Right forelimb (tissue), 1 donor: Measurements from ENCODE around the gene PPFIBP2.

ENCODE experiments used
- DNase-seq: peaks from one replicate; pipeline ENCODE4 v3.0.0-alpha.2; 2018

PPFIBP2 gene

DNA sequence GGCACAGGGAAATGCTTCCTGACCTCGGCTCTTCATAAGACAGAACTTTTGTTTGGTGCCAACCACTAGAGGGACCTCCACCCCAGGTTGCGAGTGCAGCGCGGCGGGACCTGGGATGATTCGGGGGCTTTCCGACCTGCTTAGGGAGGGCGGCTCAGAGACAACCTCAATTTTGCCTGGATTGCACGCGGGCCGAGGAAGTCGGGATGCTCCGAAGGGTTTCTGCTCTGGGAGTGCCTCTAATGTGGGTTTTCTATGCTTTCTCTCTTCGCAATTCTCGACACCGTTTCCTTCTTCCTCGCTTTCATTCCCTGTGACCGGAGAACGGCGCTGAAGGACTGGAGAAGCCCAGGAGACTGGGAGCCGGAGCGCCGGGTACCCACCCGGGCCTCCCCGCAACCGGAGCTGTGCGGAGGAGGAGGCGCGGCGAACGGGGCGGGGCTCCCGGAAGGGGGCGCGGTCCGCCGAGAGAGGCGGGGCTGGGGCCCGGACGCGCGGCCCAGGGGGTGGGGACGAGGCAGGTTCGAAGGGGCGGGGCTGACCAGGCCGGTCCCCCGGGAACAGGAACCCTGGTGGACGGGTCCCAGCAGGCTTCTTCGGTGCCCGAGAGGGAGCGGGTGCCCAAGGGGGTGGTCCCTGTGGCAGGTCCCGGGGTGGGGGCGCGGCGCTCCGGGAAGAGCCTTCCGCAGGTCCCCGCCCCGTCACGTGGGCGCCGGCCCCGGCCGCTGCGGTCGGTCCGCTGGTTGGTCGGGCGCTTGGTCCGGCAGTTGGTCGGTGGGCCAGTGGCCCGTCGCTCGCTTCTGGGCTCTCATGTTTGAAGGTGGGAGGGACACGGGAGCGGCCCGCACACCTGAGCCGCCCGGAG is at the start of gene PPFIBP2:
Gene PPFIBP2, plus strand, starts transcription at position 766 of the 865 bp plus-strand sequence. CDS start 35,477 bp downstream, outside the sequence.
- peak; percentile 88 for DNase-seq

DNA sequence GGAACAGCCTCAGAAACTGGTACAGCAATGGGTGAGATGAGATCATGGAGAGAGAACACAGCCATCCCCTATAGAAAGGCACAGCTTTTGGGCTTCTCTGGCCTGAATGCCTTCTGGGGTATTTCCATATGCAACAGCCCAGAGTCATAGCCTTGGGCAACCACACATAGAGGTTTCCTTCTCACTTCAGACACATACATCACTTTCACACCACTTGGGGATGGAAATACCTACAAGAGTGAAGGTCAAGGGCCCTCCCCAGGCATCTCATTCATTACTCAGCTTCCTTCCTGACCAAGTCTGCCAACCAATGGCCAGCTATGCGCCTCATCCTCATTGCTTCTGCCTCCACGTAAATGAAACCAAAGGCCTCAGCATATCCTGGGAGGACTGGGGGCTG is 46.1 kb upstream of the PPFIBP2 start:
- DNase-seq = no peak

DNA sequence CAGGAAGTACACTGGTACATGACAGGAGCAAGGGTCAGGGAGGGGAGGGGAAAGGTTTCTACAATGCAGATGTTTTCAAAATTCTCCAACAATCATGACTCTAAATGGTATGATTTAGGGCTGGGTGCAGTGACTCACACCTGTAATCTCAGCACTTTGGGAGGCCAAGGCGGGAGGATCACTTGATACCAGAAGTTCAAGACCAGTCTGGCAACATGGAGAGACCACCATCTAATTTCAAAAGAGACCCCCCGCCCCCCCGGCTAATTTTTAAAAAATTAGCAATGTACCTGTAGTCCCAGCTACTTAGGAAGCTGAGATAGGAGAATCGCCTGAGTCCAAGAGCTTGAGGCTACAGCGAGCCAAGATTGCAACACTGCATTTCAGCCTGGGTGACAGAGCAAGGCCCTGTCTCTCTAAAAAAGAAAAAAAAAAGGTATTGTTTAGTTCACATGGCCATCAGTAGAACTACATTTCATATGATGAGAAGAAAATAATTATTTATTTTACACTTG is 44.4 kb upstream of the PPFIBP2 start:
- no peak for DNase-seq

DNA sequence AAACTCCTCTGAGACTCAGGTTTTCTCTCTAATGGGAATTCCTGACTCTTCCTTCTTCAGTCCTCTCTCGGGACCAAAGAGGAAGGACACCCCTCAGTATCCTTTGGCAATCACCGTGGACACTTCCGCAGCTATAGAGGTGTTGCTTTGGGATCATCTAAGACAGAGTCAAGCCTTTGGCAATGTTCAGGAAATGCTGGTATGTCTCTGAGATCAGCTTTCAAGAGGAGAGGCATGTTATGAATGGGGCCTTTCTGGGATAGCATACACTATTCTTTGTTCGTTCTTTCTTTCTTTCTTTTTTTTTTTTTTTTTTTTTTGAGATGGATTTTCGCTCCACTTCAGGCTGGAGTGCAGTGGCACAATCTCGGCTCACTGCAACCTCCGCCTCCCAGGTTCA is 42.7 kb upstream of the PPFIBP2 start:
- DNase-seq = no peak

DNA sequence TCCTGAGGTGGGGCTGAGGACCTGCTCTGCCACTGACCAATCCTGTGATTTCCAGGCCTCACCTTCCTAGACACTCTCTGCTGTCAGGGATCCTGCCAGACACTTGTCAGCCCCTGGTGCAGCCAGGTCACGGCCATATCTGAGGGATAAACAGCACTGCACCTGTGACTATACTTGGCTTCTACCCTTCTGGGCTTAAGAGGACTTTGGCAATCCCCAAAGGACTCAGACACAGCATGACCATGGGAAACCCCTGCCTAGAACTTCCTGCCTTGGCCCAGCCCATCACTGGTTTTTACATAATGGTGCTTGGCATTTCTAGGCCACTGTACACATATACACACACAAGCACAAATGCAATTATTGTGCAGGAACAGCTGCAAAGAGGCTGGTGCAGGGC is 40.1 kb upstream of the PPFIBP2 start:
- no peak for DNase-seq

DNA sequence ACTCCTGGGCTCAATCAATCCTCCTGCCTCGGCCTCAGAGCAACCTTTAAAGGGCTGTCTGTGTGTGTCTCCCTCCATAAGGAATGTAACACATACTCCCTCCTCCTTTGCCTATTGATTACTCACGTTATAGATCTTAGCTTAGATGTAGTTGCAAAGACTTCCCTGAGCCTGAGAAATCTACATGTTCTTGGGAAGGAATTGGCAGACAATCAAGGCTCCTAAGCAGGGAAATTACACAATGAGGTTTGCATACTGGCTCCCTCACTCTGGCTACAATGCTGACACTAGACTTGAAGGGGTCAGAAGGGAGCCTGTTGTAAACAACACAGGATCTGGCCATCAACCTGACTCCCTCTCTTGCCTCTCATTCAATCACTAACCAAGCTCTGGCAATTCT is 33.7 kb upstream of the PPFIBP2 start:
- no peak for DNase-seq

DNA sequence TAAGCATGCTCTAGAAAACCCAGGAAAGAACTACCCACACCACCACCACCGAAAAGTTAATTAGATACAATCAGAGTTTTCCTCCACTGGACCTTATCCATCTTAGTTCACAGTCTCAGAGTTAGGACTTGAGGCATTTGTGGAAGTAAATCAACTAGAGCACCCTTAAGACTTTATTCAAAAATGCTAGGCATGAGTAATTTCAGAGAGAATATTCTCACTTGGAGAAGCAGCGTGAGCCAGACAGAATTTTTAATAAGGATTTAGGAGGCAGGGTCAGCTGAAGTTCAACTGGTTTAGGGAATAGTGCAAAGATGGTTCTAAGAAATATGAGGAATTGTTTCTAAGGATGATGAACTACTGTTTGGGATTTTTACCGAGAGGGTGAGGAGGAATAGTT is 29.7 kb upstream of the PPFIBP2 start:
- DNase-seq = no peak

DNA sequence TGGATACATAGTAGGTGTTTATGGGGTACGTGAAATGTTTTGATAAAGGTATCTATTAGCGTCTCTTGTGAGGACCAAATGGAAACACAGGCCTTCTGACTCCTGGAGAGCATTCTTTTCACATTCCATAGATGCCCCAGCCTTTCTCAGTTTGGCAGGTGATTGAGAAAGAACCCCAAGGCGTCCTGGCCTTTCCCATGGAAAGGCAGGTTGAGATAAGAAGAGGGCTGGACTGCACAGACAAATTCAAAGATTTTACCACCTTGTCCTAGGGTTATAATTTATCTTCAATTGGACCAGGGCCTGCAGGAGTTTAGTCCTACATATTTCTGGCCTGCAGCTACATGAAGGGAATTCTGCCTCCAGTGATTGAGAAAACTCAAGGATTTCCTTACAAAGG is 29.2 kb upstream of the PPFIBP2 start:
- no peak for DNase-seq

DNA sequence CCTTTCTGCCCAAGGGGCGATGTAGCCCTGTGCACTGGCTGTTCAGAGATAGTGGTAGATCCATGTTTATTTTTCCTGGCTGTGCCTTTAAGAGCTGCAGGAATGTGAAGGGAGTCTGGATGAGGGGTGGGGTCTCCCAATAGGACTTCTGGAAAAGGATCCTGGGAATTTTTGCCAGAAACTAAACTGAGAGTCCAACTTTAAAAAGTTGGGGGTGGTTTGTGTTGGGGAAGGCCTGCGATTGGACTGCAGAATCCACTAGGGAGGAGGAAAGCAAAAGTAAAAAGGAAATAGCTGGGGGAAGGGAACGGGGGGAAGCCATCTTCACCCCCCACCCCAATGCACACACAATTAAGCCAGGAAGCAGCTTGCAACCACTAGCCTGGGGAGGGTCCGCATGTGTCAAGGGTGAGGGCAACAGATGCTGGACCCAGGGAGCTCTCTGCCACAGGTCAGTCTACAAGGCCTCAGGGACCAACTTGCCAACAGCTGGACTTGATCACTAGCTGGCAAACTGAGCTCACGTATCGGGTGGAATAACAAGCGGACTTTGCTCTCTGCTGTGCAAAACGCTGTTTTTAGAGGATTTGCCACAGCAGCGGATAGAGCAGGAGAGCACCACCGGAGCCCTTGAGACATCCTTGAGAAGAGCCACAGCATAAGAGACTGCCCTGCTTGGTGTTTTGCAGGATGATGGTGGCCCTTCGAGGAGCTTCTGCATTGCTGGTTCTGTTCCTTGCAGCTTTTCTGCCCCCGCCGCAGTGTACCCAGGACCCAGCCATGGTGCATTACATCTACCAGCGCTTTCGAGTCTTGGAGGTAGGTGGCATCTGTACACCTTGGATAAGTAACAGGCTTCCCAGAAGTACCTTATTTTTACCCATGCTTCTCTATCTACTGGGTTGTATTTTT is 28.4 kb upstream of the PPFIBP2 start, which contains the start of gene OLFML1:
Gene OLFML1, plus strand, starts transcription at position 321 of the 912 bp plus-strand sequence. Its CDS starts 370 bp downstream, at position 691.
- peak; percentile 80 for DNase-seq

DNA sequence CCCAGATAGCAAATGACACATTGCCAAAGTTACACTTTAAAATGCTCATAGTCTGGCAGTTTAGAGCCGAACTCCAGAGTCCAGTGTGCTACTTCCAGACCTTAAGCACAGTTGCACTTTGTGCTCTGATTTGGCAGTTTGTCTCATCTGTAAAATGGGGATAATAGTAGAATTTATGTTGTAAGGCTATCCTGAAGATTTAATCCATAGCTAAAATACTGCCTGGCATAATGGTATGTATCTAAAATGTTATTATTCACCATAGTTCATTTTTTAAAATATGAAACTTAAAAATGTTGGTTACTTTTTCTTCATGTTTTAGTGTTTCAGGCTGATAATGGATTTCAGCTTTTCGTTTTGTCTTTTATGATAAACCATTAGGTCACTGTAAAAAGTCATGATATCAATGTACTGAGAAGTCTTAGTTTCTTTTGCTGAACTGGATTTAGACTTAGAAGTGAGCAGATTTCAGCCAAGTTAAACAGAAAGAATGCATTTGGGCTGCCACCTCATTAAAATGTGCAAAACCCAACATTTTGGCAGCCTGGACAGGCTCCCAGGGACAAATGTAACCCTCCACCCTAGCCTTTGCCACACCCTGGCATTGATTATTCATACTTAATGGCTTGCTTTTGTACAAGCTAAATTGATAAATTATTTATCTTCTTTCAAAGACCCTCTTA is 27.6 kb upstream of the PPFIBP2 start:
- no peak for DNase-seq

DNA sequence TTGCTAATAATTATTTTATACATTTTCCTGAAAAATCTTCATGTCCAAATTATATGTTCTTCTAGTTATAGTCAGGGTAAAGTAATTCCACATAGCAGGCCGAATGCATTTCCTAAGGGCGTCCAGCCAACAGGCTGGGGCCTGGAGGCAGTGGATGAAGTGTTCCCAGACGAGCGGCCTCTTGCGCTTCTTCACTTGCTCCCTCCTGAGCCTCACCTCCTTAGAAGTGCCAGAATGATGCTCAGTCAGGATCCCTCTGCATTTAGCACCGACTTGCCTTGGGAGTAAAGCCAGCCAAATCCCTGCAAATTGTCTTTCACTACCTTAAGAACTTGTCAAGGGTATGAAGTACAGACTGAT is 27.0 kb upstream of the PPFIBP2 start:
- DNase-seq = peak; percentile 81

DNA sequence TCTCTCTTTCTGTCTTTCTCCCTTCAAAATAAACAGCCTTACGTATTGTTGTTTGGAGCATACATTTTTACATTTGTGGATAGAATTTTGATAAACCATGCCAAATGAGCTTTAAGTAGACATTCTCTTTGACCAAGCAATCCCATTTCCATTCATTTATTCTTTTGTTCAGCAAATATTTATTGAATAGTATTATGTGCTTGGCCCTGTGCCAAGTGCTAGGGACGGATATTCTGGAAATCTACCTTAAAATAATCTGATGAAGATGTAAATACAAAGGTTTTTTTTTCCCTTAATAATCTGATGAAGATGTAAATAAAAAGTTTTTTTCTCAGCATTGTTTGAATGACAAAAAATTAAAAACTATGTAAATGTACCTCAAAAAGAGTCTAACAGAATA is 26.4 kb upstream of the PPFIBP2 start:
- DNase-seq = no peak

DNA sequence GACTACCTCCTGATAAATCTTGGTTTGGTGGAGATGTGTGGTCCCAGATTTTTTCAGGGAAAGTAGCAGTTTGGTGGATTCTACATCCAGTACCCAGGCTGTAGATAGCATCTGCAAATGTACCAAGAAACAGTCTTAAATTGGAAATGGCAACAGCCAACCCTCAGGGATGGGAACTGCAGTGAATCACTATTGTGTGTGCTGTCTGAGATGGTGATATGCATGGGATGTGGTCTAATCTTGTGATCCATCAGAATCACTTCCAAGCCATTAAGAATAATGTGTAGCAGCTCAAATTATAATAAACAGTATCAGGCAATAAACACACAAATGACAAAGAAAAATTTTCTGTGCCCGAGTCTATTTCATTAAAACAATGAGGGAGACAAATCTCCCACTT is 25.1 kb upstream of the PPFIBP2 start:
- DNase-seq = no peak

DNA sequence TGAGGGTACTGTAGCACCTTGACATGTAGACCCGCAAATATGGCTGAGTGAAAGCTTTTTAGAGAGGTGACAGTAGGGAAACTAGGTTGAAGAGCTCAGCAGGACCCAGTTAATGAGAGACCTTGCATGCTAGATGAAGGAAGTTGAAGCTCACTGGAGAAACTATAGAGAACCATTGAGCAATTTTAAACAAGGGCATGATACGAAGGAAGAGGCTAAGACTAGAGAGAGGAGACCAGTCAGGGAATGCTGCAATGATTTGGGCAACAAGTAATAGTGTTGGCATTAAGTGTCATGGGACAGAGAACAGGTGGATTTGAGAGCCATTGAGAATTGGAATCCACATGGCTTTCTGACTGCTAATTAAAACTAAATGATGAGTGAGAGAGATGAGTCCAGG is 24.4 kb upstream of the PPFIBP2 start:
- DNase-seq = no peak

DNA sequence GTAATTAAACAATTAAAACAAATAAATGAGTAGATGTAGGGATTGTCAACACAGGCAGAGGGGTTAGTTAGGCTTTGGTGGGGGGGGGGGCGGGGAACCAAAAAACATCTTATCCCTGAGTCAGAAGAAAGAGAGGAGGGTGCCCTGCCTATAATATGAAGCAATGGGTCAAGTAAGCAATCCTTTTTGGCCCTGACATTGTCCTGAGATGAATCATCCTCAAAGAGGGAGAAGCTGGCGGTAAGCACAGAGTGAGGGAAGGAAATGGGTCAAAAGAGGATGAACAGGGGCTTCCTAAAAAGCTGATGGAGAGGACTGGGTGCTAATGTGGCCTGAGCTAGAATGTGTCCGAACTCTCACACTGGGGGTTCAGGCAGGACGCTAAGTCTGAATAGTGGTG is 23.7 kb upstream of the PPFIBP2 start:
- DNase-seq = no peak

DNA sequence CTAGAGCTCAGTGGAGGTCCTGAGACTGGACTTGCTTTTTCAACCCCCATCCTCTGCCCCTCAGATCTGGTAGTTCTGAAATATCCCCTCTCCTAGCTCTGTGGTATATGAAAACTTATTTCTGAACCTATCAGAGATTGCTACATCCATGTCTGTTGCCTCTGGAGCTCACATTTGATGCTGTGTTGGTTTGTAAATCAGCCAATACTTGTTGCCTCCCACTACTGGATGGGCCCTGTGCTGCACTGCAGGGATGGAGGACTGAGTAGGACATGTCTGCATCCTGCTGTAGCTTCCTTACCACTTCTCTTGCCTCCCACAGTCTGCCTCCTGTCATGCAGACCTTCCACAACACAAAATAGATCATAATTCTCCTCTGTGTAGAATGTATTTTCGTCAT is 23.3 kb upstream of the PPFIBP2 start:
- no peak for DNase-seq

DNA sequence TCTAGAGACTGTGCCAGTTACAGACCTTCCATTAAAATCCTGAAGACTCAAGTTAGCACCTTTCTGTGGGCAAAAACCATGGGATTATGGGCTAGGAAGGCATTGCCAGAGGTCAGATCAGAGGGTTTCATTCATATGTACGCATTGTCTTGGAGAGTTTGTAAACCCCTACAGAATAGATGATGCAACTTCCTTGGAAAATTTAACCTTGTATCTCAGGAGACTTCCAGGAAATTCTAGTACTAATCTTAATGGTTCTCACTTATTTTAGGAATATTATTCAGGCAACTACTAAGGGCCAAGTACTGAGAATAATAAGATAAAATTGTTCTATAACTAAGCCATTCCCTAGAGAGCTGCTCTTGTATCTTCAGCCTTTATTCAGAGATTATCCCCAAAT is 21.5 kb upstream of the PPFIBP2 start:
- no peak for DNase-seq

DNA sequence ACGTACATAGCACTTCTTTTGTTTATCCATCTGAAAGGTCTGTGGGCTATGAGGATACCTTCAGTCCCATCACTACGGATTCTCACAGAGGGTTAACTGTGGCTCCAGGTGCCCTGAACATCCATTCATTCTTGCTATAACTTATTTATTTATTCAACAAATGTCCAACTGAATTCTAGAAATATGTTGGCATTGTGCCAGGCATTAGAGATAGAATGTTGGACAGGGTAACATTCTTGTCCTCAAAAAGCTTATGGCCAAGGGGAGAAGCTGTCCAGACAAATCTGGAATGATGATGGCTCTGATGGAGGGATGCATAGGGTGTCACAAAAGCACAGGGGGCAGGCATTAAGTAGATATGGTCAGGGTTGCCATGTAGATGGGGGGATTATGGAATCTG is 20.1 kb upstream of the PPFIBP2 start:
- DNase-seq = no peak

DNA sequence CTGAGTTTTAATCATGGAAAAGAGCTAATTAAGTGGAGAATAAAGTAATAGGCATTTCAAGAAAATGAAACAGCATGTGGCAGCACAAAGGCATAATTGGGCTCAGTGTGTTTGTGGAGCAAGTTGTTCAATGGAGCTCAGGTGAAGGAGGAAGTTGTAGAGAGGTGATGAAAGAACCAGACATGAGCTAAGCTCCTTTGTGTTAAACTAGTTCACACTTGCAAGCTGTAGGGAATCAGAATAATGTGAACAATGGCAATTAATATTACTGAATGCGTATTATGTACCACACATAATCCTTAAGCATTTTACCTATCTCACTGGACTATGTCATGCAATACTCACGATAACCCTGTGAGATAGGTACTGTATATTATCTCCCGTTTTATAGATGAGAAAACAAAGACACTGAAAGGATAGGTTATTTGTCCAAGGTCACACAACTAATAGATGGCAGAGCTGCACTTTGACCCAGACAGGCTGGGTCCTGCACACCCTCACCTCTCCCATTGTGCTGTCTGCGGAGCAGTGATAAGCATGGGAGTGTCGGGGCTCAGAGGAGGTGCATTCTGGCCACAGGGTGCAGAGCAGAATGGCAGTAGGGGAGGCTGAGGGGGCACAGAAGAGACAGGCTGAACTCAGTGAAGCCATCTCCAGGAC is 19.6 kb upstream of the PPFIBP2 start:
- no peak for DNase-seq

DNA sequence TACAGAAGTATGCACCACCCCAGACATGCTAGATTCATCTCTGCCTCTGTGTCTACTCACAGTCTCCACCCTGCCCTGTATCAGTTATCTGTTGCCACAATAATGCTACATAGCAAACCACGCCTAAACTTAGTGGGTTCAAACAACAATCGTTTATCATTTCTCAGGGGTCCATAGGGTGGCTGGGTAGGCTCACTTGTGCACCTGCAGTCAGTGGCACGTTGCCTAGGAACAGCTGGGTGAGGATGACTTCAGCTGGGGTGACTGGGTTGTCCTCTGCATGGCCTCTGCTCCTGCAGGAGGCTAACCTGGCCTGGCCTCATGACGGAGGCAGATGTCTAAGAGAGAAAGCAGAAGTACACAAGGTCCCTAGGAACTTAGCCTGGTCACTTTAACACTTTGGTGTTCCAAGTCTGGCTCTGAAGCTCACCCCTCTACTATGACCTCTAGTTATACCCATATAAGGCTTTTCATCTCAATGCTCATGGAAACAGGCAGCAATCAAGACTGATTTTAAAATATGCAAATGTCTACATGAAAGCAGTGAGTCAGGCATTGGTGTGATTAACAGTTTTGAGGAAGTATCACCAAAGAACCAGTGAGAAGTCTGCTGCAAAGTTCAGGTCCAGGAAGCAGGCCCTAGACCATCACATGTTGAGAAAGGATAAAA is 17.8 kb upstream of the PPFIBP2 start:
- no peak for DNase-seq

DNA sequence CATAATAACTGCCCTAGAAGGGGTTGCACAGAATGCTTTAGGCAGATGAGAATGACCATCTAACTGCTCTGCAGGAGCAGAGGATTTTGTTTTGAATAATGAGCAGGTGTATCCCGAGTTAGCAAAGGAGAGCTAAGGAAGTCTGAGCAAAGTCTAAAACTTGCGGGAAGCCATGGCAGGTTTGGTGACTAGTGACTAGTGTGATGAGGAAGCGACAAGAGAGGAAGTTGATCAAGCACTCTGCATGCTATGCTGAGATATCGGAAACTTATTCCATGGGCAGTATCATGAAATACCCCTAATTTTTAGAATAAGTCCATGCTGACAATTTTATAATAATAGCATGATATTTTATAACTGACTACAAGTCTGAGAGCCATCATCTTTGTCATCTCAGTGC is 15.6 kb upstream of the PPFIBP2 start:
- no peak for DNase-seq

DNA sequence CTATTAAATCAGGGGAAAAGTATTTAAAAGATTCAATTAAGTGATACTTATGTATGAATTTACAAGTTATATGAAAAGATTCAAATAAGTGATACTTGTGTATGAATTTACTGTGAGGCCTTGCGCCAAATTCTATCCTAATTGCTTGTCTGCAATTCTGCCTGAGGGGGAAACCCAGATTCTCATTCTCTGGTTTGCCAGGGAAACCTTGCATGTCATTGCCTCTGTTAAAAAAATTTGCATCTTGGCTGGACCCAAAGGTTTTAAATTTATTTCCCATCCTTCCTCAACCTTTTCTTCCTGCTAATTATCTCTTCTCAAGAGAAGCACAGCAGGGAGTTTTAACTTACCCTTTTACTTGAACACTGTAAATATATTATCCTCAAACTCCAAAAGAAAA is 14.7 kb upstream of the PPFIBP2 start:
- DNase-seq = no peak
